ENCODE measurements around the gene ABCA9.
"Not testable (repeated sequence)": the region's sequence is repeated elsewhere in the genome, so short reads cannot be mapped to it uniquely, and the experiment has no call there.

The ABCA9 gene

DNA sequence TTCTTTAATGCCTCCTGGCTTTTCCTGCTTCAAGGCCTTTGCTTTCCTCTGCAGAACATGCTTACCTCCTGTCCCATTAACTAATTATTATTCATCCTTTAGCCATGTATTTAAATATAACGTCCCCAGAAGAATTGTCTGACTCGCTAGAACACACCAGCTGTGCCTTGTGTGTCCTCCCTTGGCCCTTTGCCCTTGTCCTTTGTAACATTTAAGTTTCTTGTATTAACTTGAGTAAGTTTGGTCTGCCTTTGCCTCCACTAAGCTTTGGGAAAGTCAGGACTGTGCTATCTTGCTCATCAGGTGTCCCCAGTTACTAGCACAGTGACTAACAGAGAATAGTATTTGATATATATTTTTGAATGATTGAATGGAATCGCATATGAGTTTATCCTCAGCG is 29.6 kb upstream of the ABCA9 start:
- Histone ChIP-seq H3K9ac (no peak overlapping the region), H3K36me3 (no peaks in the 10 kb centered on the region), H3K4me3 (no peak overlapping the region), H3K4me2 (peak overlapping the region in 2 of 11 experiments; percentile 2 to 5; a peak in 1 of 22 replicates), H3K4me1 (peaks cover 7 to 58% (median 17%) of the 10 kb centered on the region in 10 experiments; a peak in 17 of 20 replicates), H3K27ac (no peak overlapping the region; a peak in 1 of 22 replicates), H3K27me3 (no peaks in the 10 kb centered on the region), H3K9me3 (replicated peaks in 1 of 11) (peaks cover 0 to 4% (median 0%) of the 10 kb centered on the region in 11 experiments; a peak in 1 of 22 replicates), H4K20me1 (no peaks in the 10 kb centered on the region)
- TF ChIP-seq Cebpa-rat (IDR thresholded peaks at IDR 0.05): no peak

- H3K4me2 ChIP-seq: no peak overlapping the region
- H3K4me3 ChIP-seq: no peak overlapping the region
- H3K9me3 ChIP-seq (replicated peaks in 1 of 11): peaks cover 0 to 16% (median 3%) of the 10 kb centered on the region in 11 experiments; a peak in 6 of 22 replicates
- TF ChIP-seq Cebpa-rat (IDR thresholded peaks at IDR 0.05): no peak
- no peak overlapping the region for H3K27ac ChIP-seq
- 0 out of 22 replicates have a peak, but pooled peaks cover 0 to 10% (median 0%) of the 10 kb centered on the region in 11 experiments for H3K36me3 ChIP-seq
- no peaks in the 10 kb centered on the region for H4K20me1 ChIP-seq
- no peak overlapping the region for H3K9ac ChIP-seq
- H3K4me1 ChIP-seq: peaks cover 7 to 41% (median 10%) of the 10 kb centered on the region in 10 experiments; a peak in 17 of 20 replicates
- no peaks in the 10 kb centered on the region for H3K27me3 ChIP-seq
Observed at GRCh38 chr17:69088643-69089200, 28.0 kb upstream of the ABCA9 start.

DNA sequence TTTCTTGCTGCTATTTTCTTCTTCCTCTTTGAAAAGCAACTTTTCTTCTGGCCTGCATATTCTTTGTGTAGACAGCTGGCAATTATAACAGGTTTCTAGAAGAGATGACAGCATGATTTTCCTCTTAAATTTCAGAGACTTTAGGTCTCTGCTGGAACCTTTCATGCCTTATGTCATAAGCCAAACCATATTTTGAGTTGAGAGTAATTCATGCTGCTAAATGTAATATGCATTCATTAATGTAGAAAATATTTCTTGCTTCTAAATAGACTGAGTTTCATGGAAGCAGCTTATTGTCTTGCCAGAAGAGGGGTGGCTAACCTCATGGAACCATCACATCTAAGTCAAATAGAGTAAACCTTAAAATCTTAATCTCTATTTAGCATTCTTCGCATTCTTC is 25.9 kb upstream of the ABCA9 start:
- Histone ChIP-seq H3K4me1 (peaks cover 0 to 20% (median 0%) of the 10 kb centered on the region in 10 experiments; a peak in 4 of 20 replicates), H3K4me3 (no peak overlapping the region)

GRCh38 chr17:69084911-69085310 is 24.2 kb upstream of the ABCA9 start:
- Histone ChIP-seq H4K20me1 (no peaks in the 10 kb centered on the region), H3K4me1 (peaks cover 0 to 6% (median 0%) of the 10 kb centered on the region in 10 experiments; a peak in 2 of 20 replicates), H3K9me3 (replicated peaks in 1 of 11) (peaks cover 17 to 35% (median 22%) of the 10 kb centered on the region in 11 experiments), H3K27me3 (no peaks in the 10 kb centered on the region), H3K9ac (no peak overlapping the region), H3K36me3 (peaks cover 0 to 38% (median 0%) of the 10 kb centered on the region in 11 experiments; a peak in 6 of 22 replicates), H3K4me2 (no peak overlapping the region), H3K27ac (no peak overlapping the region), H3K4me3 (no peak overlapping the region)
- TF ChIP-seq Cebpa-rat (IDR thresholded peaks at IDR 0.05): no peak

More for the DNA sequence above, 25.9 kb upstream of the ABCA9 start:
- Histone ChIP-seq H3K9ac (no peak overlapping the region), H3K27ac (no peak overlapping the region), H3K4me2 (no peak overlapping the region), H3K27me3 (no peaks in the 10 kb centered on the region), H4K20me1 (no peaks in the 10 kb centered on the region), H3K36me3 (peaks cover 0 to 30% (median 0%) of the 10 kb centered on the region in 11 experiments; a peak in 6 of 22 replicates), H3K9me3 (replicated peaks in 1 of 11) (peaks cover 16 to 36% (median 20%) of the 10 kb centered on the region in 11 experiments)
- no peak for TF ChIP-seq Cebpa-rat (IDR thresholded peaks at IDR 0.05)

DNA sequence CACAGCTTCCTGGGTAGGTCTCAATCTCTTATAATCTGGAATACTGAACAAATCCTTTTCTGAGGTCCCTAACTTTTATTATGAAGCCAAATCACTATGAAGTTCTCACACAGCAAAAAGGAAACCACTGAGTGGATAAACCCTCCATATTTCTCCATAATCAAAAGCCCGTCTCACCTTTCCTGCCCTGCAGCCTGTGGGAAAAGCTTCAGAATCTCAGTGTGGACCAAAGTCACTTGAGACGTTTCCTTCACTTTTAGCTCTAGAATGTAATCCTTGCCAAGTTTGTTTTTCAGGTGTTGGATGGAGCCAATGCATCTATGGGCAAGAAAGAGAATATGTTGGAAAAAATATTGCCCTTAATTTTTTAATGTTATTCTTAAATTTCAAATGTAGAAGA is 22.0 kb upstream of the ABCA9 start:
- Histone ChIP-seq H3K27ac (no peak overlapping the region), H3K9me3 (replicated peaks in 1 of 11) (peaks cover 17 to 41% (median 22%) of the 10 kb centered on the region in 11 experiments), H3K4me3 (no peak overlapping the region), H3K4me2 (no peak overlapping the region), H3K9ac (no peak overlapping the region), H4K20me1 (no peaks in the 10 kb centered on the region), H3K36me3 (peaks cover 0 to 44% (median 0%) of the 10 kb centered on the region in 11 experiments; a peak in 6 of 22 replicates), H3K4me1 (peaks cover 0 to 4% (median 0%) of the 10 kb centered on the region in 10 experiments; a peak in 3 of 20 replicates), H3K27me3 (no peaks in the 10 kb centered on the region)
- TF ChIP-seq Cebpa-rat (IDR thresholded peaks at IDR 0.05): no peak

DNA sequence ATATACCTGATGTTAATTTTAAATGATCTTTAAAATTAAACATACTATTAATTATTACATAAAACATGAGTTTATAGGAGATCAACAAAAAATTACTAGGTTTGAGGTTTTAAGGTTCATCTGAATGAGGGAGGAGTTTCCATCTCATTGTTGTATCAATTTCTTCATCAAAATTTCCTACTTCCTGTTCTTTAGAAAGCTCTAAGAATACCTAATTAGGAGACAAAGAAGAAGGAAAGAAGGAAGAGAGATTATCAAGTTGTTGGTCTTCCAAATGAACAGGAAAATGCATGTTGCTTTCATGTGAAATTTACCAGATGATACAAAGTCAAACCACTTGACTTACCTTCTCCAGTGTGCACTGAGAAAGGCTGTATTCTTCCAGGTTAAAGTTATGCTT is 18.1 kb upstream of the ABCA9 start:
- H3K4me1 ChIP-seq: peaks cover 0 to 4% (median 0%) of the 10 kb centered on the region in 10 experiments; a peak in 3 of 20 replicates
- H3K27me3 ChIP-seq: no peaks in the 10 kb centered on the region
- no peak for TF ChIP-seq Cebpa-rat (IDR thresholded peaks at IDR 0.05)

DNA sequence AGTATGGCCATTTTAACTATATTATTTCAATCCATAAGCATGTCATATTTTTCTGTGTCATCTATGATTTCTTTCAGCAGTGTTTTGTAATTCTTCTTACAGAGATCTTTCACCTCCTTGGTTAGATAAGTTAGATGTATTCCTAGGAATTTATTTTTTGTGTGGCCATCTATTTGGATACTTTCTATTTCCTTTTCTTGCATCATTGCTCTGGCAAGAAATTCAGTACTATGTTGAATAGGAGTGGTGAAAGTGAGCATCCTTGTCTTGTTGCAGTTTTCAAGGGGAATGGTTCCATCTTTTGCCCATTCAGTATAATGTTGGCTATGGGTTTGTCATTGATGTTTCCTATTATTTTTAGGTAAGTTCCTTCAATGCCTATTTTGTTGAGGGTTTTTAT is 15.1 kb upstream of the ABCA9 start:
- TF ChIP-seq Cebpa-rat (IDR thresholded peaks at IDR 0.05): no peak
- Histone ChIP-seq H3K9ac (no peak overlapping the region), H3K4me3 (no peak overlapping the region), H3K4me1 (peaks cover 4 to 11% (median 5%) of the 10 kb centered on the region in 10 experiments; a peak in 19 of 20 replicates), H3K9me3 (replicated peaks in 1 of 11) (peaks cover 0 to 72% (median 5%) of the 10 kb centered on the region in 11 experiments; a peak in 8 of 22 replicates), H3K4me2 (no peak overlapping the region), H3K27me3 (no peaks in the 10 kb centered on the region), H3K27ac (no peak overlapping the region), H3K36me3 (peaks cover 0 to 6% (median 0%) of the 10 kb centered on the region in 11 experiments; a peak in 2 of 22 replicates), H4K20me1 (no peaks in the 10 kb centered on the region)

More for the DNA sequence above, 18.1 kb upstream of the ABCA9 start:
- H3K36me3 ChIP-seq: peaks cover 0 to 34% (median 0%) of the 10 kb centered on the region in 11 experiments; a peak in 6 of 22 replicates
- no peak overlapping the region for H3K27ac ChIP-seq
- no peak overlapping the region for H3K9ac ChIP-seq
- H4K20me1 ChIP-seq: no peaks in the 10 kb centered on the region
- H3K4me2 ChIP-seq: peak overlapping the region in 1 of 11 experiments; percentile 32; a peak in 2 of 22 replicates
- no peak overlapping the region for H3K4me3 ChIP-seq
- peaks cover 13 to 69% (median 26%) of the 10 kb centered on the region in 11 experiments for H3K9me3 ChIP-seq (replicated peaks in 1 of 11)

DNA sequence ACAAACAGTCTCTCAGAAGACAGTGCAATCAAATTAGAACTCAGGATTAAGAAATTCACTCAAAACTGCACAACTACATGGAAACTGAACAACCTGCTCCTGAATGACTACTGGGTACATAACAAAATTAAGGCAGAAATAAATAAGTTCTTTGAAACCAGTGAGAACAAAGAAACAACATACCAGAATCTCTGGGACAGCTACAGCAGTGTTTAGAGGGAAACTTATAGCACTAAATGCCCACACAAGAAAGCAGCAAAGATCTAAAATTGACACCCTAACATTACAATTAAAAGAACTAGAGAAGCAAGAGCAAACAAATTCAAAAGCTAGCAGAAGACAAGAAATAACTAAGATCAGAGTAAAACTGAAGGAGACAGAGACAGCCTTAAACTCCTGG is 12.7 kb upstream of the ABCA9 start:
- not testable (repeated sequence) for H3K4me2 ChIP-seq, H3K27ac ChIP-seq, H3K36me3 ChIP-seq, H3K4me3 ChIP-seq, H3K27me3 ChIP-seq, H4K20me1 ChIP-seq, H3K9ac ChIP-seq
- peaks cover 12 to 26% (median 20%) of the 10 kb centered on the region in 10 experiments; a peak in 19 of 20 replicates for H3K4me1 ChIP-seq
- H3K9me3 ChIP-seq (replicated peaks in 1 of 11): peaks cover 0 to 76% (median 5%) of the 10 kb centered on the region in 11 experiments; a peak in 8 of 22 replicates

GRCh38 chr17:69072803-69073256 is 12.1 kb upstream of the ABCA9 start:
- H3K4me2 ChIP-seq, H3K27me3 ChIP-seq, H3K4me3 ChIP-seq, H3K9ac ChIP-seq, H3K27ac ChIP-seq, H4K20me1 ChIP-seq, H3K36me3 ChIP-seq: not testable (repeated sequence)
- Histone ChIP-seq H3K4me1 (peaks cover 12 to 31% (median 25%) of the 10 kb centered on the region in 10 experiments), H3K9me3 (replicated peaks in 1 of 11) (peaks cover 0 to 72% (median 5%) of the 10 kb centered on the region in 11 experiments; a peak in 8 of 22 replicates)

DNA sequence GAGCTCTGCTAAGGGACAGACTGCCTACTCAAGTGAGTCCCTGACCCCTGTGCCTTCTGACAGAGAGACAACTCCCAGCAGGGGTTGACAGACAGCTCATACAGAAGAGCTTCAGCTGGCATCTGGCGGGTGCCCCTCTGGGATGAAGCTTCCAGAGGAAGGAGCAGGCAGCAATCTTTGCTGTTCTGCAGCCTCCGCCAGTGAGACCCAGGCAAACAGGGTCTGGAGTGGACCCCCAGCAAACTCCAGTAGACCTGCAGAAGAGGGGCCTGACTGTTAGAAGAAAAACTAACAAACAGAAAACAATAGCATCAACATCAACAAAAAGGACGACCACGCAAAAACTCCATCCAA is 10.5 kb upstream of the ABCA9 start:
- not testable (repeated sequence) for H4K20me1 ChIP-seq, H3K36me3 ChIP-seq, H3K27me3 ChIP-seq, H3K4me3 ChIP-seq
- Histone ChIP-seq H3K4me2 (peak overlapping the region; percentile 33 to 72 (median 51); a peak in 21 of 22 replicates), H3K9ac (peak overlapping the region in 3 of 11 experiments; percentile 3 to 51 (median 43); a peak in 3 of 22 replicates), H3K4me1 (peaks cover 23 to 48% (median 39%) of the 10 kb centered on the region in 10 experiments), H3K27ac (peak overlapping the region in 6 of 11 experiments; percentile 25 to 68 (median 64); a peak in 10 of 22 replicates), H3K9me3 (replicated peaks in 1 of 11) (peaks cover 0 to 59% (median 5%) of the 10 kb centered on the region in 11 experiments; a peak in 8 of 22 replicates)

GRCh38 chr17:69070378-69071232 is 9.9 kb upstream of the ABCA9 start:
- not testable (repeated sequence) for H4K20me1 ChIP-seq, H3K36me3 ChIP-seq, H3K27me3 ChIP-seq
- H3K4me1 ChIP-seq: peaks cover 29 to 54% (median 44%) of the 10 kb centered on the region in 10 experiments
- peak overlapping the region; percentile 33 to 72 (median 51) for H3K4me2 ChIP-seq
- peak overlapping the region in 4 of 11 experiments; percentile 3 to 51 (median 44); a peak in 7 of 22 replicates for H3K9ac ChIP-seq
- H3K9me3 ChIP-seq (replicated peaks in 1 of 11): peaks cover 0 to 58% (median 5%) of the 10 kb centered on the region in 11 experiments; a peak in 8 of 22 replicates
- 0 out of 20 replicates have a peak overlapping the region, but pooled peaks of 1 of the 10 experiments have one; percentile 21 for H3K4me3 ChIP-seq
- peak overlapping the region in 6 of 11 experiments; percentile 25 to 68 (median 64); a peak in 11 of 22 replicates for H3K27ac ChIP-seq

Measured in BLaER1 treated with 17β-estradiol and CSF1 and Interleukin-3, amounts not matched to agents 10 nM and 100 nM (cell line).